Measurements from ENCODE around the gene SLC37A2. TPM values are rescaled to one million over a fixed set of nuclear protein-coding genes. Genes with fewer than 3 reads are reported as not detected.
A peak's percentile ranks its signal among the peaks of the same experiment; 100 is the strongest.

Gene SLC37A2
- total RNA-seq, 4 donors from 2014 or later: 3.9 to 11.4 (median 7.2) TPM

DNA sequence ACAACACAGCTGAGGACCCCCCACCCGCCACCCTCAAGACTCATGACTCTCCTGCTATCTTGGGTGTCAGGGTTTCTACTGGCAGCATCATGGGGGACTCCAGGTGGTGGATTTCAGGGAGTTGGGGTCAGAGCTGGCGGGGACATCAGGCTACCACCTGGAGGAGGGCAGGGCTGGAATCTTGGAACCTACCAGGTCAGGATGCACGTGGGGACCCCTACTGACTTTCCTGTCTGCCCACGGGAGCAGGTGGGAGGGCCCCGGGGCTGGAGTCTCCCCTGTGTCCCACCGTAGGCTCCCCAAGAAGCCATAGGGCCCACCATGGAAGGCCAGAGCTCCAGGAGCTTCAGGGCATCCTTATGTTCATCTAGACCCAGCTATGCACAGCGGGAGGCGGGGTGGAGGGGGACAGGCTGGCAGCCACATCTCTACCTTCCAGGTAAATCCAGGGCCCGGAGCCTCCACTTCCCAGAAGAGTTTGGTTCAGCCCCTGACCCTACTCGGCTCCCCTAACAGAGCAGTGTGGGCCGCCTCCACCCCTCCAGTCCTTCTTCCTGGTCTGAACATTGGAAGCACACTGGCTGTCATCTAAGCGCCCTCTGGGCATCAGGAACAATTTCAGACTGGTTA, 10.0 kb downstream of the SLC37A2 start:
- Histone ChIP-seq H3K4me3 (no peak overlapping the region), H3K27me3 (no peaks in the 10 kb centered on the region), H3K9me3 (no peaks in the 10 kb centered on the region), H3K27ac (peak overlapping the region in 3 of 4 donors; percentile 43 to 59 (median 52)), H3K4me1 (peaks cover 0 to 19% (median 9%) of the 10 kb centered on the region in 4 donors), H3K36me3 (no peaks in the 10 kb centered on the region)
- TF ChIP-seq POLR2A (IDR thresholded peaks at IDR 0.05): no peak
- TF ChIP-seq, protein P1, sequence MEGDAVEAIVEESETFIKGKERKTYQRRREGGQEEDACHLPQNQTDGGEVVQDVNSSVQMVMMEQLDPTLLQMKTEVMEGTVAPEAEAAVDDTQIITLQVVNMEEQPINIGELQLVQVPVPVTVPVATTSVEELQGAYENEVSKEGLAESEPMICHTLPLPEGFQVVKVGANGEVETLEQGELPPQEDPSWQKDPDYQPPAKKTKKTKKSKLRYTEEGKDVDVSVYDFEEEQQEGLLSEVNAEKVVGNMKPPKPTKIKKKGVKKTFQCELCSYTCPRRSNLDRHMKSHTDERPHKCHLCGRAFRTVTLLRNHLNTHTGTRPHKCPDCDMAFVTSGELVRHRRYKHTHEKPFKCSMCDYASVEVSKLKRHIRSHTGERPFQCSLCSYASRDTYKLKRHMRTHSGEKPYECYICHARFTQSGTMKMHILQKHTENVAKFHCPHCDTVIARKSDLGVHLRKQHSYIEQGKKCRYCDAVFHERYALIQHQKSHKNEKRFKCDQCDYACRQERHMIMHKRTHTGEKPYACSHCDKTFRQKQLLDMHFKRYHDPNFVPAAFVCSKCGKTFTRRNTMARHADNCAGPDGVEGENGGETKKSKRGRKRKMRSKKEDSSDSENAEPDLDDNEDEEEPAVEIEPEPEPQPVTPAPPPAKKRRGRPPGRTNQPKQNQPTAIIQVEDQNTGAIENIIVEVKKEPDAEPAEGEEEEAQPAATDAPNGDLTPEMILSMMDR (IDR thresholded peaks at IDR 0.05): no peak
- no peak for DNase-seq (ENCODE audit: low spot score in 2 of 2)
- 88 to 96% methylated on average over 6 to 12 of the region's 12 CpGs for WGBS, 2 donors

DNA sequence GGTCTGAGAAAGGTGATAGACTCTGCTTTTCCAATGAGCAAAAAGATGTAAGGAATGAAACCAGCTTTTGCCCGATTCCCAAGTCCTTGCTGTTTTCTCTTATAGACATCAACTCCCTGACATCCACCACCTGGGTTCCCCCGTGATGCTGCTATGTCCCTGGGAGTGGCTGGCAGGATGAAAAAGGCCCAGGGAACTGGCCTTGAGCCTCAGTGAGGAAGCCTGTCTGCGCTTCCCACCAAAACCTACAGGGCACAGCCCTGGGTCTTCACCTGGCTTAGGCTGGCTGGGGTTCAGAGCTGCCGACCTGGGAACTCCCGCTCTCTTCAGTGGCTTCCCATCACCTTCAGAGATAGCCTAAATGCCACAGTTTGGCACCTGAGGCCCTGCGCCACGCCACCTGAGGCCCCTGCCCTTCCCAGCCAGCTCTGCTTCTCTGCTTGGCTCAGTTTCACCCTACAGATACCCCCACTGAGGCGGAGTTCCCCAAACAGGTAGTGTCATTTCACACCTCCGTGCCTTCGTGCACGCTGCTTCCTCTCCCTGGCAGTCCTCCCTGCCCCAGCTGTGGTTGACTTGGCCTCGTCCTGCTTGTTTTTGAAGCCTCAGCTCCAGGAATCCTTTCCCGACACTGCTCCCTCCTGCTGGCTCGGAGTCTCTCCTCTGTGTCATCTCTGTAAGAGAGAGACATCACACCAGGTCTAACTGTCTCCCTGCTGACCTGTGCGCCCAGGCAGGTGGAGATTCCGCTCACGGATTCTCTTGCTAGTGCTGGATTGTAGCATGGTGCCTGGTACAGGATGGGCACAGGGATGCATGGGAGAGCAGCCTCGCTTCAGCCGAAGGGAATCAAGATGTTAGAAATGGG, 10.7 kb downstream of the SLC37A2 start:
- Histone ChIP-seq H3K36me3 (no peaks in the 10 kb centered on the region), H3K4me3 (no peak overlapping the region), H3K27ac (no peak overlapping the region), H3K9me3 (no peaks in the 10 kb centered on the region), H3K27me3 (no peaks in the 10 kb centered on the region), H3K4me1 (peaks cover 0 to 19% (median 9%) of the 10 kb centered on the region in 4 donors)
- no peak for TF ChIP-seq POLR2A (IDR thresholded peaks at IDR 0.05)
- TF ChIP-seq, protein P1 (IDR thresholded peaks at IDR 0.05): no peak
- no peak for DNase-seq (ENCODE audit: low spot score in 2 of 2)
- 85 to 86% methylated on average over 19 of the region's 19 CpGs for WGBS, 2 donors

GRCh38 chr11:125074511-125075241, 11.6 kb downstream of the SLC37A2 start:
- no peaks in the 10 kb centered on the region for H3K36me3 ChIP-seq
- H3K27ac ChIP-seq: no peak overlapping the region
- no peaks in the 10 kb centered on the region for H3K9me3 ChIP-seq
- 87 to 89% methylated on average over 11 of the region's 11 CpGs for WGBS, 2 donors
- peaks cover 0 to 19% (median 11%) of the 10 kb centered on the region in 4 donors for H3K4me1 ChIP-seq
- no peak for DNase-seq (ENCODE audit: low spot score in 2 of 2)
- no peak for TF ChIP-seq POLR2A (IDR thresholded peaks at IDR 0.05)
- H3K4me3 ChIP-seq: no peak overlapping the region
- H3K27me3 ChIP-seq: no peaks in the 10 kb centered on the region

DNA sequence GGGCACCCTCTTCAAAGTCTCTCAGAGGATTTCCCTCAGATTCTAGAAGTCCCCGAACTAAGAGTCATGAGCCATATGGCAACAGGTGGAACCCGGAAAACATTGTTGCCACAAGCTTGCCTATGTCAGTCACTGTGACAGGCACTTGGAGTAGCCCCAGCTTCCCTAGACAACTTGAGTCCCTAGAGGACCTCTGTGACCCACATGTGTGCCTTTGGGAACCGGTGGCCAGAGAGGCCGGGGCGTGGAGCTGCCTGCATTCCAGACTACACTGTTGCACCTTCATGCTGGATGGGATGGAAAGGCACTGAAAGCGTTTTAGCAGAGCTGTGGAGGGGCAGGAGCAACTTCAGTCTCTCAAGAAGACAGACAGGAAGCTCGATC, 12.1 kb downstream of the SLC37A2 start:
- H3K27me3 ChIP-seq: no peaks in the 10 kb centered on the region
- H3K9me3 ChIP-seq: no peaks in the 10 kb centered on the region
- 75 to 79% methylated on average over 7 of the region's 7 CpGs for WGBS, 2 donors
- peaks cover 0 to 19% (median 9%) of the 10 kb centered on the region in 4 donors for H3K4me1 ChIP-seq
- TF ChIP-seq POLR2A (IDR thresholded peaks at IDR 0.05): no peak
- no peak overlapping the region for H3K4me3 ChIP-seq
- no peak for DNase-seq (ENCODE audit: low spot score in 2 of 2)
- H3K27ac ChIP-seq: no peak overlapping the region
- H3K36me3 ChIP-seq: no peaks in the 10 kb centered on the region

GRCh38 chr11:125075900-125076317, 12.8 kb downstream of the SLC37A2 start:
- Histone ChIP-seq H3K9me3 (no peaks in the 10 kb centered on the region), H3K4me3 (no peak overlapping the region), H3K36me3 (no peaks in the 10 kb centered on the region), H3K27me3 (no peaks in the 10 kb centered on the region), H3K4me1 (peaks cover 0 to 15% (median 5%) of the 10 kb centered on the region in 4 donors), H3K27ac (no peak overlapping the region)
- DNase-seq (ENCODE audit: low spot score in 2 of 2): no peak
- WGBS, 2 donors: 64 to 81% methylated on average over 11 of the region's 11 CpGs
- TF ChIP-seq, protein P1 (IDR thresholded peaks at IDR 0.05): no peak
- no peak for TF ChIP-seq POLR2A (IDR thresholded peaks at IDR 0.05)
- TF ChIP-seq EP300 (IDR thresholded peaks at IDR 0.05): no peak
